Naive B cell (primary cell): ENCODE measurements around the gene HSBP1L1. TPM values are rescaled to one million over a fixed set of nuclear protein-coding genes. Genes with fewer than 3 reads are reported as not detected.

Experiments used
- ATAC-seq, 2 donors: fragments of 150-1000 bp; cut with Tn5 transposase; 2 replicates each; pipeline ENCODE4 v1.10.0; 2021; ENCODE audit warnings: low read depth in 2 of 2, mild to moderate bottlenecking in 2 of 2, moderate library complexity in 2 of 2
- DNase-seq: peaks from one replicate; pipeline ENCODE4 v3.0.0; 2022
- H3K27ac Mint-ChIP-seq, 6 donors: one replicate each; pipeline ENCODE4 v1.8.0; 2020 to 2022; ENCODE audit warnings: mild to moderate bottlenecking in 6 of 6, mixed read lengths in 6 of 6, moderate library complexity in 5 of 6, inconsistent platforms in 2 of 6
- H3K27me3 Mint-ChIP-seq, 3 donors: one replicate each; pipeline ENCODE4 v1.8.0; 2021 to 2022; ENCODE audit warnings: mixed read lengths in 3 of 3, mild to moderate bottlenecking in 1 of 3
- H3K36me3 Mint-ChIP-seq, 2 donors: one replicate each; pipeline ENCODE4 v1.8.0; 2020 to 2022; ENCODE audit warnings: mixed read lengths in 2 of 2, inconsistent platforms in 1 of 2, mild to moderate bottlenecking in 1 of 2
- H3K4me1 Mint-ChIP-seq, 3 donors: one replicate each; pipeline ENCODE4 v1.8.0; 2020 to 2022; ENCODE audit warnings: mixed read lengths in 3 of 3, inconsistent platforms in 1 of 3, mild to moderate bottlenecking in 1 of 3, moderate library complexity in 1 of 3
- H3K4me3 Mint-ChIP-seq, 8 donors: one replicate each; pipeline ENCODE4 v1.8.0; 2020 to 2022; ENCODE audit warnings: mild to moderate bottlenecking in 8 of 8, mixed read lengths in 8 of 8, moderate library complexity in 8 of 8, inconsistent platforms in 2 of 8
- H3K9me3 Mint-ChIP-seq, 7 donors: one replicate each; pipeline ENCODE4 v1.8.0; 2020 to 2022; ENCODE audit warnings: mixed read lengths in 7 of 7, mild to moderate bottlenecking in 5 of 7, inconsistent platforms in 2 of 7, moderate library complexity in 1 of 7
- polyA plus RNA-seq, 6 donors: library from polyadenylated mRNA; unstranded; fragments of 300-500 nt; fragmentation: Illumina TruSeq; gene quantifications; one replicate each; pipeline ENCODE4 v1.2.3, GENCODE V29; 2021; ENCODE audit warnings: low read depth in 6 of 6

The HSBP1L1 gene
- polyA plus RNA-seq, 6 donors from 2014 or later = 1.8 to 10.5 (median 4.5) TPM

- peak overlapping the region in 1 of 6 donors; percentile 34 for H3K27ac Mint-ChIP-seq
- peaks cover 67 to 82% of the 10 kb centered on the region in 2 donors for H3K36me3 Mint-ChIP-seq
- H3K9me3 Mint-ChIP-seq = peaks cover 19 to 66% (median 41%) of the 10 kb centered on the region in 7 donors
- H3K4me3 Mint-ChIP-seq = no peak overlapping the region
- H3K27me3 Mint-ChIP-seq = no peaks in the 10 kb centered on the region
- ATAC-seq = no peak
- DNase-seq = no peak
- H3K4me1 Mint-ChIP-seq = peaks cover 18 to 29% (median 29%) of the 10 kb centered on the region in 3 donors
Observed at GRCh38 chr18:79934311-79935097, 29.9 kb upstream of the HSBP1L1 start.

GRCh38 chr18:79935098-79935480, 29.4 kb upstream of the HSBP1L1 start:
- peak overlapping the region in 2 of 6 donors; percentile 32 to 34 for H3K27ac Mint-ChIP-seq
- peaks cover 15 to 61% (median 36%) of the 10 kb centered on the region in 7 donors for H3K9me3 Mint-ChIP-seq
- DNase-seq = no peak
- no peak overlapping the region for H3K4me3 Mint-ChIP-seq
- H3K27me3 Mint-ChIP-seq = no peaks in the 10 kb centered on the region
- no peak for ATAC-seq
- peaks cover 67 to 82% of the 10 kb centered on the region in 2 donors for H3K36me3 Mint-ChIP-seq
- peaks cover 22 to 33% (median 29%) of the 10 kb centered on the region in 3 donors for H3K4me1 Mint-ChIP-seq

- Mint-ChIP-seq H3K9me3 (peaks cover 15 to 56% (median 33%) of the 10 kb centered on the region in 7 donors), H3K4me3 (peak overlapping the region in 1 of 8 donors; percentile 21), H3K4me1 (peaks cover 23 to 33% (median 29%) of the 10 kb centered on the region in 3 donors), H3K27ac (peak overlapping the region in 1 of 6 donors; percentile 32), H3K27me3 (no peaks in the 10 kb centered on the region), H3K36me3 (peaks cover 68 to 82% of the 10 kb centered on the region in 2 donors)
- ATAC-seq (no peak), DNase-seq (no peak)
Observed at GRCh38 chr18:79935499-79935898, 28.9 kb upstream of the HSBP1L1 start.

GRCh38 chr18:79935925-79936324, 28.5 kb upstream of the HSBP1L1 start:
- H3K27me3 Mint-ChIP-seq = no peaks in the 10 kb centered on the region
- H3K4me3 Mint-ChIP-seq = no peak overlapping the region
- H3K27ac Mint-ChIP-seq = no peak overlapping the region
- peaks cover 15 to 53% (median 32%) of the 10 kb centered on the region in 7 donors for H3K9me3 Mint-ChIP-seq
- no peak for ATAC-seq
- peaks cover 23 to 33% (median 29%) of the 10 kb centered on the region in 3 donors for H3K4me1 Mint-ChIP-seq
- H3K36me3 Mint-ChIP-seq = peaks cover 67 to 82% of the 10 kb centered on the region in 2 donors
- DNase-seq = no peak

- H3K4me1 Mint-ChIP-seq = peaks cover 20 to 33% (median 29%) of the 10 kb centered on the region in 3 donors
- H3K27ac Mint-ChIP-seq = no peak overlapping the region
- peaks cover 60 to 75% of the 10 kb centered on the region in 2 donors for H3K36me3 Mint-ChIP-seq
- ATAC-seq (no peak), DNase-seq (no peak)
- peak overlapping the region in 1 of 8 donors; percentile 2 for H3K4me3 Mint-ChIP-seq
- H3K9me3 Mint-ChIP-seq = peaks cover 15 to 47% (median 25%) of the 10 kb centered on the region in 7 donors
- H3K27me3 Mint-ChIP-seq = no peaks in the 10 kb centered on the region
Observed at GRCh38 chr18:79936641-79937040, 27.8 kb upstream of the HSBP1L1 start.

GRCh38 chr18:79937103-79937860, 27.2 kb upstream of the HSBP1L1 start:
- no peak overlapping the region for H3K27ac Mint-ChIP-seq
- no peak for DNase-seq
- peaks cover 24 to 38% (median 29%) of the 10 kb centered on the region in 3 donors for H3K4me1 Mint-ChIP-seq
- H3K36me3 Mint-ChIP-seq = peaks cover 60 to 74% of the 10 kb centered on the region in 2 donors
- H3K9me3 Mint-ChIP-seq = peaks cover 12 to 42% (median 22%) of the 10 kb centered on the region in 7 donors
- ATAC-seq = no peak
- H3K4me3 Mint-ChIP-seq = no peak overlapping the region
- no peaks in the 10 kb centered on the region for H3K27me3 Mint-ChIP-seq

- H3K9me3 Mint-ChIP-seq = peaks cover 8 to 33% (median 15%) of the 10 kb centered on the region in 7 donors
- DNase-seq (no peak), ATAC-seq (no peak)
- no peaks in the 10 kb centered on the region for H3K27me3 Mint-ChIP-seq
- peaks cover 24 to 40% (median 32%) of the 10 kb centered on the region in 3 donors for H3K4me1 Mint-ChIP-seq
- peak overlapping the region in 1 of 6 donors; percentile 41 for H3K27ac Mint-ChIP-seq
- peak overlapping the region in 1 of 8 donors; percentile 20 for H3K4me3 Mint-ChIP-seq
- H3K36me3 Mint-ChIP-seq = peaks cover 54 to 67% of the 10 kb centered on the region in 2 donors
Observed at GRCh38 chr18:79938196-79938595, 26.2 kb upstream of the HSBP1L1 start.

GRCh38 chr18:79939096-79939495, 25.3 kb upstream of the HSBP1L1 start:
- Mint-ChIP-seq H3K27me3 (no peaks in the 10 kb centered on the region), H3K9me3 (peaks cover 3 to 24% (median 7%) of the 10 kb centered on the region in 7 donors), H3K27ac (peak overlapping the region in 1 of 6 donors; percentile 78), H3K36me3 (peaks cover 45 to 58% of the 10 kb centered on the region in 2 donors), H3K4me3 (no peak overlapping the region), H3K4me1 (peaks cover 24 to 42% (median 27%) of the 10 kb centered on the region in 3 donors)
- DNase-seq (no peak), ATAC-seq (no peak)

GRCh38 chr18:79940126-79940813, 24.2 kb upstream of the HSBP1L1 start:
- H3K27me3 Mint-ChIP-seq = no peaks in the 10 kb centered on the region
- peak overlapping the region in 1 of 6 donors; percentile 78 for H3K27ac Mint-ChIP-seq
- peaks cover 0 to 19% (median 6%) of the 10 kb centered on the region in 7 donors for H3K9me3 Mint-ChIP-seq
- H3K4me3 Mint-ChIP-seq = peak overlapping the region in 1 of 8 donors; percentile 59
- H3K4me1 Mint-ChIP-seq = peaks cover 31 to 54% (median 33%) of the 10 kb centered on the region in 3 donors
- ATAC-seq = no peak
- no peak for DNase-seq
- peaks cover 43 to 47% of the 10 kb centered on the region in 2 donors for H3K36me3 Mint-ChIP-seq

GRCh38 chr18:79940814-79941472, 23.5 kb upstream of the HSBP1L1 start:
- H3K4me1 Mint-ChIP-seq = peaks cover 31 to 53% (median 35%) of the 10 kb centered on the region in 3 donors
- H3K36me3 Mint-ChIP-seq = peaks cover 36 to 41% of the 10 kb centered on the region in 2 donors
- no peak for ATAC-seq
- H3K27ac Mint-ChIP-seq = no peak overlapping the region
- no peak for DNase-seq
- H3K27me3 Mint-ChIP-seq = no peaks in the 10 kb centered on the region
- peaks cover 0 to 13% (median 1%) of the 10 kb centered on the region in 7 donors for H3K9me3 Mint-ChIP-seq
- H3K4me3 Mint-ChIP-seq = no peak overlapping the region

GRCh38 chr18:79941473-79942119, 22.8 kb upstream of the HSBP1L1 start:
- Mint-ChIP-seq H3K27ac (no peak overlapping the region), H3K9me3 (peaks cover 0 to 6% (median 0%) of the 10 kb centered on the region in 7 donors), H3K36me3 (peaks cover 32 to 34% of the 10 kb centered on the region in 2 donors), H3K4me3 (no peak overlapping the region), H3K4me1 (peaks cover 35 to 52% (median 41%) of the 10 kb centered on the region in 3 donors), H3K27me3 (no peaks in the 10 kb centered on the region)
- no peak for ATAC-seq
- no peak for DNase-seq

- peak overlapping the region in 3 of 6 donors; percentile 36 to 91 (median 69) for H3K27ac Mint-ChIP-seq
- DNase-seq (no peak), ATAC-seq (no peak)
- H3K27me3 Mint-ChIP-seq = no peaks in the 10 kb centered on the region
- peaks cover 0 to 6% (median 0%) of the 10 kb centered on the region in 7 donors for H3K9me3 Mint-ChIP-seq
- H3K4me3 Mint-ChIP-seq = no peak overlapping the region
- peaks cover 29 to 31% of the 10 kb centered on the region in 2 donors for H3K36me3 Mint-ChIP-seq
- H3K4me1 Mint-ChIP-seq = peaks cover 35 to 53% (median 40%) of the 10 kb centered on the region in 3 donors
Observed at GRCh38 chr18:79942211-79942610, 22.2 kb upstream of the HSBP1L1 start.
